ENCODE data around the gene GMCL1.
"Not testable (repeated sequence)": the region's sequence is repeated elsewhere in the genome, so short reads cannot be mapped to it uniquely, and the experiment has no call there.

Gene GMCL1

DNA sequence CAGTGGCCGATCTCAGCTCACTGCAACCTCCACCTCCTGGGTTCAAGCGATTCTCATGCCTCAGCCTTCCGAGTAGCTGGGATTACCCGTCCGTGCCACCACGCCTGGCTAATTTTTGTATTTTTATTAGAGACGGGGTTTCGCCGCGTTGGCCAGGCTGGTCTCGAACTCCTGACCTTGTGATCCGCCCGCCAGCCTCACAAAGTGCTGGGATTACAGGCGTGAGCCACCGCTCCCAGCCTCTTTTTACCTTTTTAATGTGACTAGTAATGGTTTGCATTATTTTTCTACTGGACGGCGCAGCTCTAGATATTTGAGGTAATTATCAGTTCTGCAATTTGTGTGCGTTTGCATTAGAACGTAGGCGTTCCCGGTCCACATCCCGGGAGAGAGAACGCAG, 65.3 kb downstream of the GMCL1 start:
- H3K36me3 ChIP-seq (ENCODE audit: control insufficient read depth in 2 of 2, insufficient read depth in 2 of 2, low read length in 2 of 2): peaks cover 18 to 30% of the 10 kb centered on the region in 2 donors
- peak overlapping the region; percentile 86 to 99 for H3K4me3 ChIP-seq (ENCODE audit: low read length in 2 of 2)
- H3K9ac ChIP-seq (ENCODE audit: low read depth in 1 of 2, low read length in 2 of 2): peak overlapping the region; percentile 87 to 95
- not testable (repeated sequence) for H3K27me3 ChIP-seq (ENCODE audit: control insufficient read depth in 2 of 2, insufficient read depth in 2 of 2, low read length in 2 of 2); H3K27ac ChIP-seq (ENCODE audit: low read depth in 2 of 2, low read length in 2 of 2); H3K9me3 ChIP-seq (ENCODE audit: control insufficient read depth in 2 of 2, low read length in 2 of 2)
- peaks cover 6 to 11% of the 10 kb centered on the region in 2 donors for H3K4me1 ChIP-seq (ENCODE audit: control insufficient read depth in 2 of 2, insufficient read depth in 2 of 2, low read length in 2 of 2)

DNA sequence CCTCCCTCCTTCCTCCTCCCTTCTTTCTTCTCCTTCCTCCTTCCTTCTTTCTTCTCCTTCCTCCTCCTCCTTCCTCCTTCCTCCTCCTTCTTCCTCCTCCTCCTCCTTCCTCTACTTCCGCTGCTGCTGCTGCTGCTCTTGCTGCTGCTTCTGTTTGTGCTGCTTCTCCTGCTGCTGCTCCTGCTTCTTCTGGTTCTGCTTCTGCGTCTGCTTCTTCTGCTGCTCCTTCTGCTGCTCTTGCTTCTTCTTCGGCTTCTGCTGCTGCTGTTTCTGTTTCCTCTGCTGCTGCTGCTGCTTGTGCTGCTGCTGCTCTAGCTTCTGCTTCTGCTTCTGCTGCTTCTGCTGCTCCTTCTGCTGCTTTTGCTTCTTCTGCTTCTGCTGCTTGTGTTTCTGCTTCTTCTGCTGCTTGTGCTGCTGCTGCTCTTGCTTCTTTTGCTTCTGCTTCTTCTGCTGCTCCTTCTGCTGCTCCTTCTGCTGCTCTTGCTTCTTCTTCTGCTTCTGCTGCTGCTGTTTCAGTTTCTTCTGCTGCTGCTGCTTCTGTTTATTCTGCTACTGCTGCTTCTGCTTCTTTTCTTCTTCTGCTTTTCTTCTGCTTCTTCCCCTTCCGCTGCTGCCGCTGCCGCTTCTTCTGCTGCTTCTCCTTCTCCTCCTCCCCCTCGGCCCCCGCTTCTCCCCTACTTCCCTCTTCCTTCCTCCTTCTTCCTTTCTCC, 72.9 kb downstream of the GMCL1 start:
- Histone ChIP-seq H3K9ac (ENCODE audit: low read depth in 1 of 2, low read length in 2 of 2) (no peak overlapping the region), H3K27ac (ENCODE audit: low read depth in 2 of 2, low read length in 2 of 2) (peak overlapping the region in 1 of 2 donors; percentile 44), H3K4me3 (ENCODE audit: low read length in 2 of 2) (peak overlapping the region in 1 of 2 donors; percentile 64), H3K36me3 (ENCODE audit: control insufficient read depth in 2 of 2, insufficient read depth in 2 of 2, low read length in 2 of 2) (peaks cover 51 to 52% of the 10 kb centered on the region in 2 donors), H3K27me3 (ENCODE audit: control insufficient read depth in 2 of 2, insufficient read depth in 2 of 2, low read length in 2 of 2) (no peaks in the 10 kb centered on the region), H3K4me1 (ENCODE audit: control insufficient read depth in 2 of 2, insufficient read depth in 2 of 2, low read length in 2 of 2) (no peaks in the 10 kb centered on the region), H3K9me3 (ENCODE audit: control insufficient read depth in 2 of 2, low read length in 2 of 2) (no peaks in the 10 kb centered on the region)

DNA sequence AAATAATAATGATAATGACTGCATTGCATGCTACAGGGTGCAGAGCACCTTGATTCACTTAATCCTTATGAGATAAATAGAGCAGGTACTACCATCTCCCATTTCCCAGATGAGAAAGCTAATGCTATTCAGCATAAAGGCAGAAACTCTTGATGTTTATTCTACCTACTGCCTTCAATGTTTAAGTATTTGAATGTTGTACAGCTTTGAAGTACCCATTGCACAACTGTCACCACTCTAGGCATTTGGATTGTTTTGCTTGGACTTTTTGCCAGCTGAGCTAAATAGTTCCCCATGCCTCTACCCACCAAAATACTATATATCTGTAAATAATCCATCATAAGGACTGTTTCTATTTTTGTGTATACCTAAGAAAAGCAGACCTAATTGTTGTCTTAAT, 77.8 kb downstream of the GMCL1 start:
- no peak overlapping the region for H3K9ac ChIP-seq (ENCODE audit: low read depth in 1 of 2, low read length in 2 of 2)
- H3K27me3 ChIP-seq (ENCODE audit: control insufficient read depth in 2 of 2, insufficient read depth in 2 of 2, low read length in 2 of 2): no peaks in the 10 kb centered on the region
- no peaks in the 10 kb centered on the region for H3K9me3 ChIP-seq (ENCODE audit: control insufficient read depth in 2 of 2, low read length in 2 of 2)
- H3K36me3 ChIP-seq (ENCODE audit: control insufficient read depth in 2 of 2, insufficient read depth in 2 of 2, low read length in 2 of 2): peaks cover 32 to 34% of the 10 kb centered on the region in 2 donors
- H3K4me3 ChIP-seq (ENCODE audit: low read length in 2 of 2): no peak overlapping the region
- no peak overlapping the region for H3K27ac ChIP-seq (ENCODE audit: low read depth in 2 of 2, low read length in 2 of 2)
- peaks cover 0 to 2% of the 10 kb centered on the region in 2 donors for H3K4me1 ChIP-seq (ENCODE audit: control insufficient read depth in 2 of 2, insufficient read depth in 2 of 2, low read length in 2 of 2)

DNA sequence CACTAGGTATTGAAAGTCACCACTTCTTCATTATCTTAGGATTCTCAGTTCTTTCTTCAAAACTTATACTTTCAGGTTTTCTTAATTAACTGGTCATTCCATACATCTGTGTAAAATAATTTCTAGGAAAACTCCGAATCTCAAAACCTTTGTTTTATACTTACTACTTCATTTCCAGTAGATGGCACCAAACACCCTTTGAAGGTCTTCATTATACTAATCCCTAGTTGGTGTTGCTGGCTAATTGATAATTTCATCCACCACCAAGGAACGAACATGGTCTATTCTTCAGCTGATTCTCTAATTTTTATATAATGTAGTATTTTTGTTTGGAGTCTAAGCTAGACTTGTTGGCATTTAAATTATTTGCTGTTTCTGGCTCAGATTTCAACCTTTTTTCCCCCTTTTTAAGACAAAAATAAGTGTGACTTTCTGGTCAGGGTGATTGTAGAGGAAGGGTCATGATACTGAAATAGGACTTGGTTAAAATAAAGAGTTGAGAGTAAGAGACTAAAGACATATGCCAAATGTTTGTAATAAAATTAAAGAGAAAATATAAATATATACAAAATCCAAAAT, 82.6 kb downstream of the GMCL1 start:
- H3K4me3 ChIP-seq (ENCODE audit: low read length in 2 of 2): no peak overlapping the region
- no peaks in the 10 kb centered on the region for H3K27me3 ChIP-seq (ENCODE audit: control insufficient read depth in 2 of 2, insufficient read depth in 2 of 2, low read length in 2 of 2)
- peaks cover 14 to 17% of the 10 kb centered on the region in 2 donors for H3K36me3 ChIP-seq (ENCODE audit: control insufficient read depth in 2 of 2, insufficient read depth in 2 of 2, low read length in 2 of 2)
- H3K9ac ChIP-seq (ENCODE audit: low read depth in 1 of 2, low read length in 2 of 2): peak overlapping the region in 1 of 2 donors; percentile 27
- no peaks in the 10 kb centered on the region for H3K9me3 ChIP-seq (ENCODE audit: control insufficient read depth in 2 of 2, low read length in 2 of 2)
- peak overlapping the region in 1 of 2 donors; percentile 7 for H3K27ac ChIP-seq (ENCODE audit: low read depth in 2 of 2, low read length in 2 of 2)
- peaks cover 0 to 13% of the 10 kb centered on the region in 2 donors for H3K4me1 ChIP-seq (ENCODE audit: control insufficient read depth in 2 of 2, insufficient read depth in 2 of 2, low read length in 2 of 2)

DNA sequence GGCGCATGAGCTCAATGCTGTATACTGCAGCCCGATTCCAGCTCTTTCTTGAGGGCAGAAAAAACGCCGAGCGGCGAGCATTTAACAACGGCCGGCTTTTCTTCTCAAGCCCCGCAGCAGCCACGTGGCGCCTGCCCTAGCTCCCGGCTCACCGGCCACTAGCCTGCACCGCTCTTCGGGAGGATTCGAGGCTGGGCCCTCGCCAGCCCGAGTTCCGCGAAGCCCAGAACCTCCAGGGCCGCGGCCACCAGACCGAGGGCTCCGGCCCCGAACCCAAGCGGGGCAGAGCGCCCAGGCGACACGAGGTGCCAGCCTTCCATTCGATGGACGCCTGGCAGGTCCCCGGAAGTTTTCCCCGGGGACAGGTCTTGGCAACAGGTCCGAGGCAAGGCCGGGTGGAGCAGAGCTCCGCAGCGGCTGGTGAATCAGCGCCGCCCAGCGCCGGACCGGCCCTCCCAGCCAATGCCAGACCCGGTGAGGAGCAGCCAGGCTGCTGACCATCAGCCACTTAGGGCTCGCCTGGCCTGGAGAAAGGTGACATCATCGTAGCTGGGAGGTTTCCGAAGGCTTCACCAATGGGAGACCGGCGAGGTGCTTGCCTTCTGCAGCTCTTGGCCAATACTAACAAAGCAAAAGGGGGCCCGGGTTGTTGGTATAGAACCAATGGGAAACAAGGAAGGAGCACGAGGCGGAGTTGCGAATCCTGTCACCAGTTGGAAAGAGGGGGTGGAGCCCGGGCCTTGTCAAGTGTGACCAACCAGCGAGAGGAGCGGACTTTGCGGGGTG, 84.9 kb downstream of the GMCL1 start:
- peaks cover 7 to 12% of the 10 kb centered on the region in 2 donors for H3K36me3 ChIP-seq (ENCODE audit: control insufficient read depth in 2 of 2, insufficient read depth in 2 of 2, low read length in 2 of 2)
- H3K9ac ChIP-seq (ENCODE audit: low read depth in 1 of 2, low read length in 2 of 2): peak overlapping the region; percentile 82 to 99

DNA sequence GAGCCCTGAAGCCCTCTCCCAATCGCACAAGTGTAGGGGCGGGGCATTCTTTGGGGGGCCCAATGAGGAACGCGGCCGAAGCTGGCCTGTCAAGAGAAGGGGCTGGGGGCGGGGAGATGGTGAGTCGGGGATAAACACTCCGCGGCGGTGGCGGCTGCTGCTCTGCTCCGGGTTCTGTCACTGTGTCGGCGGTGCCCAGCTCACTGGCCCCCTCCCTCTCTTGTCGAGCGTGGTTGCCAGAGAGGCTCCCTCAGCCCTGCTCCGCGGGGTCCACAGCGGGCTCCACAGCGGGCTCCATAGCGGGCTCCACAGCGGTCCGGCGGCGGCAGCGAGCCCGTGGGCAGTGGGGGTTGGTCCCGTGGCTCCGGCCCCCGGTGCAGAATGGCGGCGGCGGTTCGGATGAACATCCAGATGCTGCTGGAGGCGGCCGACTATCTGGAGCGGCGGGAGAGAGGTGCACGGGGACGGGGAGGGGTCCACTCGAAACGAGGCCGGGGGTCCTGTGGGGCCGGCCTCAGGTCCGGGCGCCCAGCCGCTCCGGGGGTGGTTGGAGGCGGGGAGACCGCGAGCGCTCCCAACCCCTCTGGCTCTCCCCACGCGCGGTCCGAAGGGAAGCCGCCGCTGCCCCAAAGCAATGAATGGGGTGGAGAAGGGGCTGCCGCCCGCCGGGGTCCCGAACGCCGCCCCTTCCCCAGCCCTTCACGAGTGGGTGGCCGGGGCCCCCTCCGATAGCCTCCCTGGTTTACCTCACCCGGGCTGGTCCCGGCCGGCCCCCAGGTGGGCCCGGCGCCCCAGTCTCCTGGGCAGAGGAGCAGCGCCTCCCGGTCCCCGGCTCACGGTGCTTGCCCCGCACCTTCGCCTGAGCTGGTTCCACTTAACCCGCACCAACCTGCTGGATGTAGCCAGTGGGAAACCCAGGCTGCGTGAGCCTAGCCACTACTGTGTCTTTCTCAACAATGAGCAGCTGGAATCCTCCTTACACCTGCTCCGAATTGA, 85.8 kb downstream of the GMCL1 start, which contains the start of gene MXD1:
Gene MXD1 (plus strand): TSS at position 160 of the 996 bp plus-strand sequence. CDS start 222 bp downstream, at position 382.
- peaks cover 8 to 11% of the 10 kb centered on the region in 2 donors for H3K36me3 ChIP-seq (ENCODE audit: control insufficient read depth in 2 of 2, insufficient read depth in 2 of 2, low read length in 2 of 2)
- H3K27ac ChIP-seq (ENCODE audit: low read depth in 2 of 2, low read length in 2 of 2): peak within 1 kb of the TSS; percentile 98 to 100
- H3K9me3 ChIP-seq (ENCODE audit: control insufficient read depth in 2 of 2, low read length in 2 of 2): no peaks in the 10 kb centered on the region
- H3K9ac ChIP-seq (ENCODE audit: low read depth in 1 of 2, low read length in 2 of 2): peak within 1 kb of the TSS; percentile 82 to 99
- H3K4me3 ChIP-seq (ENCODE audit: low read length in 2 of 2): peak within 1 kb of the TSS; percentile 85 to 90
- H3K4me1 ChIP-seq (ENCODE audit: control insufficient read depth in 2 of 2, insufficient read depth in 2 of 2, low read length in 2 of 2): peaks cover 0 to 15% of the 10 kb centered on the region in 2 donors
- H3K27me3 ChIP-seq (ENCODE audit: control insufficient read depth in 2 of 2, insufficient read depth in 2 of 2, low read length in 2 of 2): no peaks in the 10 kb centered on the region

More for the DNA sequence above, 84.9 kb downstream of the GMCL1 start:
- H3K4me3 ChIP-seq (ENCODE audit: low read length in 2 of 2): peak overlapping the region; percentile 76 to 77
- peaks cover 0 to 15% of the 10 kb centered on the region in 2 donors for H3K4me1 ChIP-seq (ENCODE audit: control insufficient read depth in 2 of 2, insufficient read depth in 2 of 2, low read length in 2 of 2)
- peak overlapping the region; percentile 98 to 100 for H3K27ac ChIP-seq (ENCODE audit: low read depth in 2 of 2, low read length in 2 of 2)
- H3K9me3 ChIP-seq (ENCODE audit: control insufficient read depth in 2 of 2, low read length in 2 of 2): no peaks in the 10 kb centered on the region
- H3K27me3 ChIP-seq (ENCODE audit: control insufficient read depth in 2 of 2, insufficient read depth in 2 of 2, low read length in 2 of 2): no peaks in the 10 kb centered on the region

DNA sequence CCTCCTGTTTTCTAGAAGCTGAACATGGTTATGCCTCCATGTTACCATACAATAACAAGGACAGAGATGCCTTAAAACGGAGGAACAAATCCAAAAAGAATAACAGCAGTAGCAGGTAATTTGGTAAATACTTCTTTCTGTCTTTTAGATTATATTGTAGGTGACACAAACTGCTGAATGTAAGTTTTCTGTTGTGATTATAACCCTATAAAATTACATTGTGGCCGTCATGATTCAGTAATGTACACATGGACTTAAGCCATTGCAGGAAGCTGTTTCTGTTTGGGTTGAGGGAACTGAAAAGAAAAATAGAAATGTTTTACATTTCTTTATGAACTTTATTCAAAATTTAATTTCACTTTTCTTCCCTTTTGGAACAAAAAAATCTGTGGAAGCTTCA, 86.6 kb downstream of the GMCL1 start:
- peak overlapping the region; percentile 85 to 90 for H3K4me3 ChIP-seq (ENCODE audit: low read length in 2 of 2)
- H3K27ac ChIP-seq (ENCODE audit: low read depth in 2 of 2, low read length in 2 of 2): peak overlapping the region; percentile 95
- peaks cover 12 to 14% of the 10 kb centered on the region in 2 donors for H3K36me3 ChIP-seq (ENCODE audit: control insufficient read depth in 2 of 2, insufficient read depth in 2 of 2, low read length in 2 of 2)
- H3K9me3 ChIP-seq (ENCODE audit: control insufficient read depth in 2 of 2, low read length in 2 of 2): no peaks in the 10 kb centered on the region
- no peaks in the 10 kb centered on the region for H3K27me3 ChIP-seq (ENCODE audit: control insufficient read depth in 2 of 2, insufficient read depth in 2 of 2, low read length in 2 of 2)
- peak overlapping the region; percentile 73 to 99 for H3K9ac ChIP-seq (ENCODE audit: low read depth in 1 of 2, low read length in 2 of 2)
- peaks cover 0 to 15% of the 10 kb centered on the region in 2 donors for H3K4me1 ChIP-seq (ENCODE audit: control insufficient read depth in 2 of 2, insufficient read depth in 2 of 2, low read length in 2 of 2)

DNA sequence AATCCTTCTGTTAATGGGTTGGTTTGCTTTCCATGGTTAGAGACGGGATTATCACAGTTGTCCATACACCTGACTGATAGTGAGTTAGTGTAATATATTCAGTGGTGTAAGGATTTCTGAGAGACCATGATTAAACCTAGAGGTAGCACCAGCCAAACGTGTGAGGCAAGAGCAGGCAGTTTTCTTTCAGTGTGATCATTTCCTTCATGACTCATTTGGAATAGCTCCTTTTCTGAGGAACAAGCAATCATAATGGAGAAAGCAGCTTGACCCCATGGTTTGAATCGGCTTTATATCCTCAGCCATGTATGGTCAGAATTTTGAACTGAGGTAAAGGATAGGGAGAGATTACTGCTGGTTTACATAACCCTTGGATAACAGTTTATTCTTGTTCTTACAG, 88.4 kb downstream of the GMCL1 start:
- Histone ChIP-seq H3K9ac (ENCODE audit: low read depth in 1 of 2, low read length in 2 of 2) (peak overlapping the region in 1 of 2 donors; percentile 99), H3K27ac (ENCODE audit: low read depth in 2 of 2, low read length in 2 of 2) (peak overlapping the region in 1 of 2 donors; percentile 95), H3K4me3 (ENCODE audit: low read length in 2 of 2) (peak overlapping the region; percentile 17 to 85), H3K9me3 (ENCODE audit: control insufficient read depth in 2 of 2, low read length in 2 of 2) (no peaks in the 10 kb centered on the region), H3K4me1 (ENCODE audit: control insufficient read depth in 2 of 2, insufficient read depth in 2 of 2, low read length in 2 of 2) (peaks cover 0 to 12% of the 10 kb centered on the region in 2 donors), H3K36me3 (ENCODE audit: control insufficient read depth in 2 of 2, insufficient read depth in 2 of 2, low read length in 2 of 2) (peaks cover 25 to 26% of the 10 kb centered on the region in 2 donors), H3K27me3 (ENCODE audit: control insufficient read depth in 2 of 2, insufficient read depth in 2 of 2, low read length in 2 of 2) (no peaks in the 10 kb centered on the region)

DNA sequence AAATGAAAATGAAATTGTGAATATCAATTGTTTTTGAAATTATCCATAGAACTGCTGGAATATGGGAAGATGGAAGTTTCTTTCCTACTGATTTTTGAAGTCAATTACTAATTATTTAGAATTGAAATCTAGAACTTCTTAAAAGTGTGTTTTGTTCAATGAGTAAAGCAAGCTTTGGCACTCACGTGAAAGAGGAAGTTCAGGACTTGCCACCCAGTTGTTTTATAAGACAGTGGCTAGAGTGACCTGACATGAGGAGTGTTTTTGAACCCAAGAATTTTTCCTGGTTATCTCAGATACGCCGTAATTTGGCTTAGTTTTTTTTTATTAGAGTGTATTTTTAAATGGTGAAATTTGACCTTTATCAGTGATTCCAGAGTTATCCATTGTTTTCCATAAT, 88.9 kb downstream of the GMCL1 start:
- Histone ChIP-seq H3K36me3 (ENCODE audit: control insufficient read depth in 2 of 2, insufficient read depth in 2 of 2, low read length in 2 of 2) (peaks cover 30 to 32% of the 10 kb centered on the region in 2 donors), H3K27me3 (ENCODE audit: control insufficient read depth in 2 of 2, insufficient read depth in 2 of 2, low read length in 2 of 2) (no peaks in the 10 kb centered on the region), H3K27ac (ENCODE audit: low read depth in 2 of 2, low read length in 2 of 2) (peak overlapping the region in 1 of 2 donors; percentile 95), H3K9ac (ENCODE audit: low read depth in 1 of 2, low read length in 2 of 2) (peak overlapping the region in 1 of 2 donors; percentile 99), H3K4me3 (ENCODE audit: low read length in 2 of 2) (peak overlapping the region in 1 of 2 donors; percentile 85), H3K4me1 (ENCODE audit: control insufficient read depth in 2 of 2, insufficient read depth in 2 of 2, low read length in 2 of 2) (peaks cover 0 to 12% of the 10 kb centered on the region in 2 donors), H3K9me3 (ENCODE audit: control insufficient read depth in 2 of 2, low read length in 2 of 2) (no peaks in the 10 kb centered on the region)

All from mucosa of rectum (tissue), 2 donors.